Breast epithelium (tissue), 3 donors: ENCODE data around the gene ASTN1.

Source experiments
- POLR2A ChIP-seq: fragments of 450-650 bp; IDR thresholded peaks from one replicate; pipeline ENCODE4 v1.6.1; 2016; ENCODE audit warnings: antibody characterized with exemption, mild to moderate bottlenecking, moderate library complexity
- POLR2AphosphoS5 ChIP-seq, 3 donors: sonication (generic); formaldehyde crosslinking; IDR thresholded peaks; one replicate each; pipeline ENCODE4 v1.6.1; 2017; ENCODE audit warnings: antibody characterized with exemption in 3 of 3
- TF ChIP-seq, protein P1 (sequence below), 3 donors: fragments of 450-650 bp; IDR thresholded peaks; one replicate each; pipeline ENCODE4 v1.5.1; 2016 to 2017; ENCODE audit warnings: antibody characterized with exemption in 3 of 3, mild to moderate bottlenecking in 3 of 3, moderate library complexity in 3 of 3

DNA sequence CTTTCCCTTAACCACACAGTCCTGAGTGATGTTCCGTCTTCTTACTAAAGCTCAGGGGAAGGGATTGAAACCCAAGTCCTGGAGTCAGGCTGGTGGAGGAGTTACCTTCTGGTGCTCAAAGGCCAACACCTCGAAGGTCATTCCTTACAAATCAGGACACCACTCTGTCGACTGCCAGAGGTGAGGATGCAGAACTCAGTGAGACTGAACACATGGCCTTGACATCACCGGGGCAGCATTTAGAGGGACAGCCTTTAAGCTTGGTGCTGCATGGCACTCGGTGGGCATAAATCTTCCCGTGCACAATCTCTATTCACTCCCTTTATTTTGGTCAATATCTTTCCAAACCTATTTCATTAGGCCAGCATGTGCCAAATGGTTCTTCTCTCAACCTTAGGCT is 130.9 kb downstream of the ASTN1 start:
- TF ChIP-seq, protein P1, sequence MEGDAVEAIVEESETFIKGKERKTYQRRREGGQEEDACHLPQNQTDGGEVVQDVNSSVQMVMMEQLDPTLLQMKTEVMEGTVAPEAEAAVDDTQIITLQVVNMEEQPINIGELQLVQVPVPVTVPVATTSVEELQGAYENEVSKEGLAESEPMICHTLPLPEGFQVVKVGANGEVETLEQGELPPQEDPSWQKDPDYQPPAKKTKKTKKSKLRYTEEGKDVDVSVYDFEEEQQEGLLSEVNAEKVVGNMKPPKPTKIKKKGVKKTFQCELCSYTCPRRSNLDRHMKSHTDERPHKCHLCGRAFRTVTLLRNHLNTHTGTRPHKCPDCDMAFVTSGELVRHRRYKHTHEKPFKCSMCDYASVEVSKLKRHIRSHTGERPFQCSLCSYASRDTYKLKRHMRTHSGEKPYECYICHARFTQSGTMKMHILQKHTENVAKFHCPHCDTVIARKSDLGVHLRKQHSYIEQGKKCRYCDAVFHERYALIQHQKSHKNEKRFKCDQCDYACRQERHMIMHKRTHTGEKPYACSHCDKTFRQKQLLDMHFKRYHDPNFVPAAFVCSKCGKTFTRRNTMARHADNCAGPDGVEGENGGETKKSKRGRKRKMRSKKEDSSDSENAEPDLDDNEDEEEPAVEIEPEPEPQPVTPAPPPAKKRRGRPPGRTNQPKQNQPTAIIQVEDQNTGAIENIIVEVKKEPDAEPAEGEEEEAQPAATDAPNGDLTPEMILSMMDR (IDR thresholded peaks at IDR 0.05) = no peak
- no peak for TF ChIP-seq POLR2A
- TF ChIP-seq POLR2AphosphoS5 (IDR thresholded peaks at IDR 0.05) = no peak
